Stimulated activated CD4-positive, alpha-beta T cell treated with anti-CD3 and anti-CD28 coated beads, Interleukin-4, amount 100 ng/mL, for 4 hours (primary cell): ENCODE measurements around the gene PTGR3.
"Not testable (repeated sequence)": the region's sequence is repeated elsewhere in the genome, so short reads cannot be mapped to it uniquely, and the experiment has no call there.

Experiments
- DNase-seq, 2 experiments: peaks; one replicate each; pipeline ENCODE4 v3.0.0-alpha.2; 2020

PTGR3 gene

DNA sequence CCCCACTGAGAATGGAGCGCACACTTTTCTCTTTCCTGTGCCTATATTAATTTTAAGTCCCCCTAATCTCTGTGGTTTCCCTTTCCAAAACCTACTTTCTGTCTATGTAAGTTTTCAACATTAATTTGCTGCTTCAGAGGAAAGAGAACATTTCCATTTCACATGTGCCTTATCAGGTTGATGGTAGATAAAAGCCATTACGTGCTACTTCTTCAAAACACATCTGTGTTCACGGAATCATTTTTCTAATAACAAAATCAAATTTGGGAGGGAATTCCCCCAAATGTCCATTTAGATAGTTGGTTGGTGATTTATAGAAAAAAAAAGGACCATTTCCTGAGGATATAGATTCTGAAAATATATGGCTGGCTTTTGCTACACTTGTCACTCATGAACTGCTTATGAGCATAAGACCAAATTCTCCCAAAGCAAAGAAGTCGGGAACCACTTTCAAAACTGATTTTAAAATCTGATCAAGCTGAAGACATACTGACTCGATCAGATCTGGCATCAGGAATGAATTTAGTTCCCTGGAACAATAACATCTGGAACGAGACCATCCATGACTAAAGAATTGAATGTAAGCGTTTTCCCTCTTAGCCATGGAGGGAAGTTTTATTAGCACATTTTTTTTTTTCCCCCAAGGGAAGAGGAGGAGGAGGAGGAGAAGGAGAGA is 8.2 kb downstream of the PTGR3 start:
- DNase-seq, result no peak

DNA sequence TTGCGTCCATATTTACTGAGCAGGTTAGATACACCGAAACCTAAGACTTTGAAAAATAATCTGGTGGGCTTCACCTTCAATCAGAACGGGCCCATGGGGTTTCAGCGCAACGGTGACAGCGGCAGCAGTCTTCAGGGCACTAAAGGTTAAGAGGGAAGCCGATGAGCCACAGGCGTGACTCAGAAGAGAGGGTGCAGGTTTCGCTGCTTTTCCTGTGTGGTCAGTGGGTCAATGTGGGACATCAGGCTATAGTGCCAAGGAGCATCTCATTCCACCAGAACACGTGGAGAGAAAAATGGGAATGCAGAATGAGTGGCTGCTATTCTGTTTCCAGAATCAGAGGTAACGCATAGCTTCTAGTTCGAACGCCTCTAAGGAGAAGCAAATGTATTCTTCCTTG is 8.9 kb downstream of the PTGR3 start:
- DNase-seq, result no peak

DNA sequence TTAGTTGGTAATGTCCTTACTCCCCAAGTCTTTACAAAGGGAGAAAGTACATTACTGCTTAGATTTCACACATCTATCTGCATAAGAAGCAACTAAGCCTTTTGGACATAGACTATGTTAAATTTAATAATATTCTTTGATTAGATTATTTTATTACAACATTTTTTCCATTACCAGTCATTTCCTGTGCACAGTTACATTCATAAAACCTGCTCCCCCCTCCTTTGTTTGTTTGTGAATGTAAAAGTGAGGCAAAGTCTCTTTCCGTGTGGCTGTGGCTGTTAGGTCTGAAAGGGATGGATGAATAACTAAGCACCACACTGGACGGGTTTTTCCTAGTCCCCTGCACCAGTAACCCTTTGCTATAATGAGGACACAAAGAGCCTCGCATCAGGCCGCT is 9.6 kb downstream of the PTGR3 start:
- no peak for DNase-seq

DNA sequence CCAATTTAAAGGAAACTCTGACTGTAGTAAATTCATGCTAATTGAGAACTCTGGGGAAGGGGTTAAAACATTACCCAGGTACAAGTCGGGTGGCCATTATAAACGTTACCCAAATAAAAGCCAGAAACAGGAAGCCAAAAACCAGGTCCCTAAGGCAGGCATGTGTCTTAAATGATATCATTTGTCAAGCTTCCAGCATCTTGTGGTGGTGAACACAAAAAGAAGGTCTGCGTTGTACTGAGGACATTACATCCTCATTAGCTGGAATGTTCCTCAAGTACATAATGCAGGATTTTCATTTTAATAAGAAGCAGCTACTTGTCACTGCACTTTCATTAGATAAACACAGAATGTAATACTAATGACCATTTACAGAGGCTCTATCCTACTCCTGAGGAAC is 10.9 kb downstream of the PTGR3 start:
- no peak for DNase-seq

DNA sequence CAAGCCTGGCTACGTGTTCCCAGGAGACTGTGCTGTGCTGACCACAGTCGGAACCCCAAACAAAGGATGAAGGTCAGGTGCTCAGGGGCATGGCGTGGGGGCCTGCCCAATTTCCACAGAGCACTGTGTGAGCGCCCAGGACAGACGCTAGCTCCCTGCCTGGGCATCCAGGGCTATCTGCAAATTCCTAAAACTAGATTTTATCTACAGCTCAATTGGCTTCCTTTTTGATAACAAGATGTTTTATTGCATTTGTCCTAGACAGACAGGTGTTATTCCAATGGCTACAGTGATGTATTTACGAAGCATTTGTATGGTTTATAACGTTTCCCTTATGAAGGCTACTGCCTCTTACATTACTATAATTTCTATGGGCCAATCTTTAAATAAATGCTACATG is 16.0 kb downstream of the PTGR3 start:
- no peak for DNase-seq

DNA sequence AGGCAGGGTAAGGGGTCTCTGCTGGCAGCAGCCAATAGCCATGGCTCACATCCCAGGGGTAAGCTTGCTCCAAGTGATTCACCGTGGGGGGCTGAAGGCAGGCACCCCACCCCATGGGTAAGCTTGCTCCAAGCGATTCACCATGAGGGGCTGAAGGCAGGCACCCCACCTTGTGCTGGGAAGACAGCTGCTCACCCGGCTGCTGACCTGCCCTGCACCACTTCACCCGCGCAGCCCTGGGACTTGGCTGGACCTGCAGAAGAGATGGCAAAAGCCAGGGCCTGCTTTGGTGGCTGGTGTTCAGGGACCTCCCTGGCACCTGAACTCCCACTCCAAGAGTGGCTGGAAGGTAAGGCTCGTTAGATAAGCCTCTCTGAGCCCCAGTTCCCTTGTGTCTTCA is 19.2 kb downstream of the PTGR3 start:
- DNase-seq, result no peak

DNA sequence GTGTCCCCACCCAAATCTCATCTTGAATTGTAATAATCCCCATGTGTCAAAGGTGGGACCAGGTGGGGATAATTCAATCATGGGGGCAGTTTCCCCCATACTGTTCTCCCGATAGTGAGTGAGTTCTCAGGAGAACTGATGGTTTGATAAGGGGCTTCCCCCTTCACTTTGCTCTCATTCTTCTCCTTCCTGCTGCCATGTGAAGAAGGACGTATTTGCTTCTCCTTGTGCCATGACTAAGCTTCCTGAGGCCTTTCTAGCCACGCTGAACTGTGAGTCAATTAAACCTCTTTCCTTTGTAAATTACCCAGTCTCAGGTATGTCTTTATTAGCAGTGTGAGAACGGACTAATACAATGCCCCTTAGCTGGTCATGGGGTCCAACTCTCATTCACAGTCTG is 21.2 kb downstream of the PTGR3 start:
- DNase-seq, result not testable (repeated sequence)

DNA sequence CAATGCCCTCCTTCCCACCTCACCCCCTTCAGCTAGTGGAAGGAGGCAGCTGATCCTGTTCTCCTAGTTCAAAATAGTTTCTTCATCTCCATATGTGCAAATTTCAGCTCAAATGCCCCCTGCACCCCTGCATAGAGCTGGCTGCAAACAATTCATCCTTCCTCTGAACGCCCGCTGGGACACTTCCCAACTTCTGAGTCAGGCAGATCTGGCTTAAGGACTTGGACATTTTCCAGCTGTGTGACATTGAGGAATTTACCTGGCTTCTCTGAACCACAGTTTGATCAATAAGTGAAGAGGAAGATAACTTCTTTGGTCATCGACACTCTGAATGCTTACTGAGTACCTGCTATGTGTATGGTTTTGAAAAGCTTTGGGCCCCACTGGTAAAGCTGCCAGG is 23.5 kb downstream of the PTGR3 start:
- no peak for DNase-seq

DNA sequence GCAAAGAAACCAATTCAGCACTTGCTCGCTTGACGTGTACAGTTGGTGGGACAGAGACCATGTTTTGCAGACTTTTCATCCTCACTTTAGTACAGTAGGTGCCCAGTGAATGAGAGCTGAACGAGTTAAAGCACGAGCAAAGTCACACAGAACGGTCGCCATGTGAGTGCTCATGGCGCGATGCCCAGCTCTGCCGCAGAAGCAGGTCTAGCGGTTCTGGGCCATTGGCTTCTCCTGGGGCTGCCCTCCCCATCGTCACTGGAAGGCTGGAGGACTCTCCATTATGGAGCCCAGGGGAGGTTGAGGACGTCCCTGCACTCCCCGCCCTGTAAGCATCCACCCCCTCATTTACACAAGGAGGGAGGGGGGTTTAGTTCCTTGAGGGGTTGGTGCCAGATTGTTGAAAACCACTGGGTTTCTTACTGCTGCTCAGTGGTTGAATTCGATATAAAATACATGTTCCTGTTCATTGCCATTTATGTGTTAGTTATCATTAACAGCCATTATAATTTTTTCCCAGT is 24.9 kb downstream of the PTGR3 start:
- DNase-seq, result no peak

DNA sequence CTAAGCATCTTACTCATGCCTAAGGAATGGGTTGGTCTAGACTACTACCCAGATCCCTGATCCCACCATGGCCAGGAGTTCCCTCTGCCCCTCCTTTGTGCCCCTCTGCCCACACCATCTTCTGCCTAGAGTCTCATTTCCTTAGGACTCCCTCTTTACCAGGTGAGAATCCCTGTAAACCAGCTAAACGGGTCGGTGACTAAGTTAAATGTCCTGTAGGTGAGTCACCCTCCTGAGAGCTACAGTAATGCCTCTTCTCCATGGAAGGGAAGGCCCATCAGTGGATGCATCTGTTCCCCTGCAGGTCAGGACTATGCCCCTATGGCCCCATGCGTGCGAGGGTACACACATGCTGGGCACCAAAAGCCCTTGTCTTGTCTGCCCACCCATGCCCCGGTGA is 25.4 kb downstream of the PTGR3 start:
- no peak for DNase-seq

DNA sequence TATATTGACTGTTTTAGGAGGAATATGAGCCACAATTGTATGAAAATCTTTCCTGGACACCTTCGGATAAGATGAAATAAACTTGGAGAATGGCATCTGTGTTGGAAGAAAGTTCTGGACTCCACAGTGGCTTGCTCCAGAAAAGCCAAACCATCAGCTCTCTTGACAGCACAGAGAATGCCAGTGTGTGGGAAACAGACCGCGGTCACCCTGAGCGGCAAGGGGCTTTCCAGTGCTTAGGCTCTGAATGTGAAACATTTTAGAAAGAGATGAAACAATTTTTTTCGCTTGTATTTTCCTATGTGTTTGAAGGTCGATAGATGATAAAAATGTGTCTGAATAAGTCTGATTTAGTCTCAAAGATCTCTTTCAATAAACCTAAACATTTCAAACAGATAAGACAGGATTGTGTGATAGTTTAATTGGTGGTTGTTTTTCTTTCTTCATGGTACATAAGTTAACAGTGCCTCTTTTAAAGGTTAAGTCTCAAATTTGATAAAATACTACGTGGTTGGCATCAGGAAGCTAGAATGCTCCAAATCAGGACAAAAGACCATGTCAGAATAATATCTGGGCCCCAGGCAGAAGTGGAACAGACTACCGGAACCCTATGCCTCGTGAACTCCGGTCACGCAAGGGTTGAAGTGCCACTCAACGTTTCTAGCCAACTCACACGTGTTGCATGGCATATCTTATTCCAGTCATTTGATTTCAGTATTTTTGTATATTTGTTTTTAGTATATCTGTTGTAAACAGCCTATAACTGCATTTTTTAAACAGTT is 28.9 kb downstream of the PTGR3 start:
- no peak for DNase-seq

DNA sequence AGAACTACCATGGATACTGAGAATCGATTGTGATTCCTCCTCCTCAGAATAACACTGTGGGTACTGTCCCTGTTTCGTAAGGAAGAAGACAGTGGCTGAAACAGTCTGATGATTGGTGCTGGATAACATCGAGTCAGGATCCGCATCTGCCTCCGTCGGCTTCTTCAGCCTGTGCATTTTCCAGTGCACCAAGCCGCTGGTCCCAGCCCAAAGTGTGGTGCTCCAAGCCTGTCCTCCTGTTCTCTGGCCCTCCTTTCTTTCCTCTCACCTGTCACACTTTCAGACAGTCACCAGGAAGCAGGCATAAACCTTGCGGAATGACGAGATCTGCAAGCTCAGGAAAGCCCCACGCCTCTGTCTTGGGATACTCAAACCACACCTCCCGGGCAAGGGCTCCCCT is 30.6 kb downstream of the PTGR3 start:
- no peak for DNase-seq

DNA sequence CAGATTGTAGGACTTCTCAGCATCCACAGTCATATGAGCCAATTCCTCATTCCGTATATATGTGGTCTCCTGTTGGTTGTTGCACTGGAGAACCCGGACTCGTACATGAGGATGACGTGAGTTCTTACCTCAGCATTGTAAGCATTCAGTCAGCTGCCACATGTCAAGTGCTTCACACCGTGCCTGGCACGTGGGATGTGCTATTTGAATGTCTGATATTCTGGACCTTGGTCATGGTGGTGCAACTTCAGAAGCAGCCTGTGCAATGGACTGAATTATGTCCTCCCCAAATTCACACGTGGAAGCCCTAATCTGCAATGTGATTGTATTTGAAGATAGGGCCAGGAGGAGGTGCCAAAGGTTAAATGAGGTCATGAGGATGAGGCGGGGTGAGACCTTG is 32.1 kb downstream of the PTGR3 start:
- no peak for DNase-seq

DNA sequence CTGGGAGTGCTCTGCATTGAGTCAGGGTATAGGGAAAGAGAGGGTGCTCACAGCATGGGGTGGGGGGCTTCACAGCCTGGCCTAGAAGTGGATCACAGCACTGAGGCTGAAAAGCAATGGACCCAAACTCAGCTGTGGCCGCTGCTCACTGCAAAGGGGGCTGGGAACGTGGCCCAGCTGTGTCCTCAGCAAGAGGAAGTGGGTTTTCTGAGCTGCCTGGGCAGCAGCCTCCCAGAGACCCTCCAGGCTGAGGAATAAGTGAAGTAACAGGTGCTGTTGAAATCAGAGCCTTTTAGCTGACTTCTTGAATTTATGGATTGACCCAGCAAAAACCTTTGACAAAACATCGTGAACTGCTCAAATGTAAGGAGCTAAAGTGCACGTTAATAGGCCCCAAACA is 35.2 kb downstream of the PTGR3 start:
- no peak for DNase-seq

DNA sequence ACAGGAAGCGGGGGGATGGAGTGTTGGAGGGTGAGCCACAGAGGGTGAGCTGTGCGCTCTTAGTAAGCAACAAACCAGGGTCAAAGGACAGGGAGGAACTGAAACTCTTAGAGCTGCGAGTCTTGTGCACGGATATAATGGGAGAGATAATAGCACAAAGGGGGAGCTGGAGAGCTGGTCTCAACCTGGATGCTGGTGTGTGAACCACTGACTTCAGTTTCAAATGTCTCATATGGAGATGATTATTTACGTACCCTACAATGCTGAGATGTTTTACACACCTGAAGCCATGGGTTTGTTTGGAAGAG is 35.9 kb downstream of the PTGR3 start:
- DNase-seq, result no peak

DNA sequence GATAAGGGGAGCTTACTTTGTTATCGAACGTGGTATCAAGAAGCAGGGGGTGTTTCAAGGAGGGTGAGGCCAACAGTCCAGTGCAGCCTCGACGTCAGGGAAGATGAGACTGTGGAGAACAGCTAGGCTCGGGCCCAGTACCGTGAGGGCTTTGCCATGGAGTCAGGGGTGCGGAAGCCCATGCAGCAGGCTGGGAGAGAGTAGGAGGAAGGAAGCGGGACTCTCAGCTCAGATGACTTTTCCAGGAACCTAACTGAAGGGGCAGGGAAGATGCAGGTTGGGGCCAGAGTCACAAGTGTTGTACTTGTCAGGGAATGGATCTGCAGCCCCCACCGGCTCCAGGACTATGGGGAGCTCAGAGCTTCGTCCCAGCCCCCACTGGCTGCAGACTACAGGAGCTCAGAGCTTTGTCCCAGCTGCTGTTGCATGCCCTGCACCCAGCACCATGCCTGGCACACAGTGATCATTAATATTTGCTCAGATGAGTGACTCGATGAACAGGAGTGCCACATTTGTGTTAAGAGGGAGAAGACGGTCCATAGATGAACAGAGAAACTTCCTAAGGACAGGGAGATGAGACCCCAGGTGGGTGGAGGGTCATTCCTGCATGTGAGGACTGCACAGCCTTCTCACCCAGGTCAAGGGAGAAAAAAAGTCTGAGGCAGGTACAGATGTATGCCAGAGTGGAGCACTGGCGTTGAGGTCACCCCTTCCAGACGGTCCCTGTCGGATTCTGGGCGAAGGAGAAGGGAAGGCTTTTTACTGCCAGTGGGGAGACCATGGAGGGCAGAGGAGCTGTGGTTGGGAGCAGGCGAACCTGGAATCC is 36.4 kb downstream of the PTGR3 start:
- no peak for DNase-seq

DNA sequence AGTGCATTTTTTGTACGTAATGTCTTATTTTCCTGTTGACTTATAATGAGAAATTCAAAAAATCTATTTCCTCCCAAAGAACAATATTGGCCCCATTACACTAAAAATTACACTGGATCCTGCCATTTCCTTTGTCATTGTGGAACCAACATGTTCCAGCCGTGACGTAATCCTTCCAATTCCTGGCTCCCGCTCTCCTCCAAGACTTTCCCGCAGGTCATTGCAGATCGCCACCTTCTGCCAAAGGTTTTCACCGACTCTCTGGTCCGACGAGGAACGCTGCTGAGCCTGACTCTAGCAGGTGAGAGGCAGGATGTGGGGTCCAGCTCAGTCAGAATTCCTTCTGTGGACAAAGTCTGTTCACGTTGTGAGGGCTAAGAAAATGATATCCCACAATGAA is 38.0 kb downstream of the PTGR3 start:
- DNase-seq, result no peak

DNA sequence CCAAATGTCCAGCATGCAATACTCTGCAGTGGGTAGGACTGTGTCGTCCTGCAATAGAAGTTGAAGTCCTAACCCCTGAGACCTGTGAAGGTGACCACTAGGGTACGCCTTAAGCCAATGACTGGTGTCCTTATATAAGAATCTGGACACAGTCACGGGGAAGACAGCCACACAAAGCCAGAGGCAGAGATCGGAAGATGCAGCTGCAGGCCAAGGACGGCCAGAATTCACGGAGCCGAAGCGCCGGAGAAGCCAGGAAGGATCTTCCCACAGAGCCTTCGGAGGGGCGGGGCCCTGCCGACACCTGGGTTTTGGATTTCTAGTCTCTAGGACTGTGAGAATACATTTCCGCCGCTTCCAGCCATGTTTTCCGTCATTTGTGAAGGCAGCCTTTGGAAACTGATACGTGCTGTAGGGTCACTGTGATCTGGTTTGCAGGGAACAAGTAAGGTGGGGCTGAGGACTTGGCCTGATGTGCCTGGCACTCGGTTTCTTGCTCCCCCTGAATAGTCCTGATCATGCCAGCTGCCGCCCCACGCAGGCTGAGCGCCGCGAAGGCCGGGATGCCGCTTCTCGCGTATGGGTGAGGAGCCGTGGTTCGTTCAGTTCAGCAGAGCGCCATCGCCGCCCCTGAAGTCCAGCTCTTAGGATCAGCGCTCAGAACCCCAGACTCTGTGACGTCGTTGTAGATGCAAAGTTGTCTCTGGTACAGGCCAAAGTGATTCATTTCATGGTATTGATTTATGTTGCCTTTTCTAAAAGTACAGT is 38.7 kb downstream of the PTGR3 start:
- DNase-seq, result no peak

DNA sequence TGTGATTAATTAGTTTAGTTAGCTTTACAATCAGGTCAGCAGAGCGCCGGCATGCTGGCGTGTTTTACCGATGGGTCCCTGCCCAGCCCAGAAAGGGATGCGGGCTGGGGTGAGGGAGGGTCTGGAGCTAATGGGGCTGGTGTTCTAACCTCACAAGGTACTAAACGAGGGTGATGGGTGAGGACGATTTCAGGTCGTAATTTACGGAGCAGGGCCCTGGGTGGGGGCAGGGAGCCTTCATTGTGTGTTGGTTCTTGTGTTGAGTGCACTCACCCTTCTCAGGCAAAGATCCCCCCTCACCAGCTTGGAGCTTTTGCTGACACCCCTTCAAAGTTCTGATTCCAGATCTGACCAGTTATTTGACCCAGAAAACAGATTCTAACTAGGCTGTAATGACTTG is 39.5 kb downstream of the PTGR3 start:
- no peak for DNase-seq

DNA sequence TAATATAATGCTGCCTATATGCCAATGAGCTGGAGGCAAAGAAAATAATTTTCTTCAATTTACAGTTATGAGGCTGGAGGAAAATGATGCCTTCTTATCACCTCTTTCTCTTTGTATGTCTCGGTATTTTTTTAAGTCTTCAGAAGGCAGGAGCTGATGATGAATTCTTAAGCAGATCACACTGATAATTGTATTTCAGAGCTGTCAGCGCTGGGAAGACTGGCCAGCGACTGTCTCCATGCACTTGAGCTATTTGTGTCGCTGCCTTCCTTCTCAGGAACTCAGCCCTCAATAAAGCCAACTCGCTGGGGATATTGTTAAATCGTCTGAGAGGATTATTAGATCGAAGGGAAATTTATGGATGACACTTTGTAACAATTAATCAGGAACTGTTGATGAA is 40.3 kb downstream of the PTGR3 start:
- no peak for DNase-seq

DNA sequence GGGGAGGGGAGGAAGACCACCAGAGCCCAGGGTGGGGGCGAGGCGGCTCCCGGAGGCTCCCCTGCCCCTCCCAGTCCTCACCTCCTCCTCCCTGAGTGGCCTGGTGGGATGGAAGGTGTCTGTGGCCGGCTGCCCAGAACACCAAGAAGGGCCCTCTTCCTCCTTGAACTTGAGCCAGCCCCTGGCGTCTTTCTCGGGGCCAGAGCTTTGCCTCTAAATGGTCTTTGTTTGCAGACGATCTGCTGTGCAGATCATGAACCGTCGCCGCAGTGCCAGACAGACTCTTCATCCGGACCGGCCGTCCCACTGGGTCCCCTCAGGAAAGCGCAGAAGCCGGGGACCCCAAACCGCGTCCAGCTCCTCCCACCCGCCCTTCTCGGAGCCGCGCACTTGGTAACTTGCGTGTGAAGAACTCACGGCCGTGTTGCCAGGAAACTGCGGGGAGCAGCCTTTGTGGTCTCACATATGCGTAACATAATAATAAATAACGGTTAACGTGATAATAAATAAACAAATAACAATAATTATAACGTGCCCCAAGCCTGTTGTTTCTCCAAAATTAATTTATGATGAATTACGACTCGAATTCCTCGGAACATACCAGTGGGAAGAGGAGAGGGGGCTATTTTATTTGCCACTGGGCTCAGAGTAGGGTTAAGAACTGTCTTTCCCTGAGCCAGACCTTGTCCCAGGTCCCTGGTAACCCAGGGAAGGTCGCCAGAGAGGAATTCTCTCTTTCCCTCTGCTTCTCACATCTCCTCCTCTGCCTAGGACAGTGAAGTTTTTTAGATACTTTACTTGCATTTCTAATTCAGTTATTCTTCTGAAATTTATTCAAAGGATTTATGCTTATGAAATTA is 41.0 kb downstream of the PTGR3 start:
- no peak for DNase-seq

DNA sequence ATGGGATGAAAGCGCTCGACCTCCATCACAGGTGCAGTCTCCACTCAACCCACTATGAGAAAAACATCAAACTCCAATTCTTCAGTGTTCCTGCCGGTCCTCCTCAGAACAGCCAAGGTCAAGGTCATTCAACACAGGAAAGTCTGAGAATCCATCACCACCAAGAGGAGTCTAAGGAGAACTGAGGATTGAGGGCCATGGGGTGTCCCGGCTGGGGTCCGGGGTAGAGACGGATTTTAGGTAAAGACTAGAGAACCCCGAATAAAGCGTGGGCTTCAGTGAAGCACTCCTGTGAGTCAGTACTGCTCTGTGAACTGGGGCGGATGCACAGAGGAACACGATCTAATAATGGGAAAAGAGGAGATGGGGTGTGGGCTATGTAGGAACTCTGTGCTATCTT is 41.8 kb downstream of the PTGR3 start:
- no peak for DNase-seq
